Smooth muscle cell (in vitro differentiated cells): Measurements from ENCODE around the gene RACGAP1. TPM values are rescaled to one million over a fixed set of nuclear protein-coding genes. Genes with fewer than 3 reads are reported as not detected.
A peak's percentile ranks its signal among the peaks of the same experiment; 100 is the strongest.

ENCODE experiments used
- DNase-seq: peaks from one replicate; lab custom pipeline; 2025; ENCODE audit not compliant: unreplicated experiment; lab: John Stamatoyannopoulos, UW
- H2AFZ ChIP-seq: fragments of 200-600 bp; sonication (generic); 2 replicates; pipeline ENCODE4 v1.6.0; 2016; ENCODE audit warnings: antibody characterized with exemption, low read depth, mild to moderate bottlenecking
- H3F3A ChIP-seq: fragments of 200-600 bp; sonication (generic); 2 replicates; pipeline ENCODE4 v1.6.0; 2017; ENCODE audit warnings: antibody characterized with exemption, low read depth
- H3K27ac ChIP-seq: fragments of 200-600 bp; sonication (generic); 2 replicates; pipeline ENCODE4 v1.5.1; 2016; ENCODE audit warnings: low read depth, mild to moderate bottlenecking
- H3K27me3 ChIP-seq: fragments of 200-600 bp; sonication (generic); 2 replicates; pipeline ENCODE4 v1.6.1; 2016; ENCODE audit warnings: low read depth, mild to moderate bottlenecking
- H3K36me3 ChIP-seq: fragments of 200-600 bp; sonication (generic); 2 replicates; pipeline ENCODE4 v1.5.1; 2016; ENCODE audit warnings: low read depth
- H3K4me1 ChIP-seq: fragments of 200-600 bp; sonication (generic); 2 replicates; pipeline ENCODE4 v1.5.1; 2016; ENCODE audit warnings: low read depth
- H3K4me2 ChIP-seq: fragments of 200-600 bp; sonication (generic); 2 replicates; pipeline ENCODE4 v1.6.0; 2016; ENCODE audit warnings: mild to moderate bottlenecking
- H3K4me3 ChIP-seq: fragments of 200-600 bp; sonication (generic); 2 replicates; pipeline ENCODE4 v1.5.1; 2016; ENCODE audit warnings: mild to moderate bottlenecking
- H3K79me2 ChIP-seq: fragments of 200-600 bp; sonication (generic); 2 replicates; pipeline ENCODE4 v1.6.0; 2016; ENCODE audit warnings: low read depth, mild to moderate bottlenecking
- H3K9ac ChIP-seq: fragments of 200-600 bp; sonication (generic); 2 replicates; pipeline ENCODE4 v1.6.0; 2016; ENCODE audit warnings: low read depth
- H3K9me3 ChIP-seq: fragments of 200-600 bp; sonication (generic); replicated peaks from 2 replicates; pipeline ENCODE4 v1.5.1; 2016; ENCODE audit warnings: low read depth
- H4K20me1 ChIP-seq: fragments of 200-600 bp; sonication (generic); 2 replicates; pipeline ENCODE4 v1.6.0; 2016; ENCODE audit warnings: low read depth
- WGBS: methylation state at CpG from one replicate; pipeline ENCODE4 v1.1.7; 2016; ENCODE audit warnings: low lambda C conversion rate; 5-methylcytosine and 5-hydroxymethylcytosine counted together
- polyA plus RNA-seq: library from polyadenylated mRNA; unstranded; fragments of >200 nt; fragmentation: Nextera tagmentation; extraction: Ambion mirVana; gene quantifications from 2 replicates; pipeline ENCODE4 v1.2.1, GENCODE V29; 2016
- total RNA-seq: library from RNA; depleted of rRNA; stranded (reverse); fragments of >200 nt; gene quantifications from 2 replicates; pipeline ENCODE4 v1.2.3, GENCODE V29; 2014
- TF ChIP-seq, protein P1 (sequence below): fragments of 200-600 bp; sonication (generic); IDR thresholded peaks from 2 replicates; pipeline ENCODE4 v1.5.1; 2017; ENCODE audit warnings: borderline replicate concordance, mild to moderate bottlenecking, antibody characterized with exemption; ENCODE audit not compliant: insufficient read depth, poor library complexity, severe bottlenecking

The RACGAP1 gene
- total and polyA plus RNA-seq, 2 experiments from 2014 or later: 13.7 to 52.3 TPM

DNA sequence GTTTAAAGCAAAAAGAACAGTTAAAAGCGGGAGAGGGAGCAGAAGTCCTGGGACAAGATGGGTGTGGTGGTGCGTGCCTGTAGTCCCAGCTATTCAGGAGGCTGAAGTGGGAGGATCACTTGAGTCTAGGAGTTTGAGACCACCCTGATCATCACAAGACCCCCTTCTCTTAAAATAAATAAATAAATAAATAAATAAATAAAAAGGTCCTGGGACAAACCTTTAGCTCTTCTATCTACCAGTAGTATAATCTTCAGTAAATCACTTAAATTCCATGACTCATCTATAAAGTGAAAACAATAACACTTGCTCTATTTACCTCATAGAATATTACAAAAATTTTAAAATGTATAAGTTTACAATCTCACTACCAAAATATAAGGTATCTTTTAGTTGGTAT, 5.8 kb downstream of the RACGAP1 start:
- WGBS: 97% methylated on average over 2 of the region's 2 CpGs
- H3K36me3 ChIP-seq: no peaks in the 10 kb centered on the region
- no peak for DNase-seq
- H3K9me3 ChIP-seq: no peaks in the 10 kb centered on the region
- no peak overlapping the region for H3K27ac ChIP-seq
- no peak overlapping the region for H3K9ac ChIP-seq
- no peak overlapping the region for H3K4me2 ChIP-seq
- H3K79me2 ChIP-seq: peaks cover 75% of the 10 kb centered on the region
- TF ChIP-seq, protein P1, sequence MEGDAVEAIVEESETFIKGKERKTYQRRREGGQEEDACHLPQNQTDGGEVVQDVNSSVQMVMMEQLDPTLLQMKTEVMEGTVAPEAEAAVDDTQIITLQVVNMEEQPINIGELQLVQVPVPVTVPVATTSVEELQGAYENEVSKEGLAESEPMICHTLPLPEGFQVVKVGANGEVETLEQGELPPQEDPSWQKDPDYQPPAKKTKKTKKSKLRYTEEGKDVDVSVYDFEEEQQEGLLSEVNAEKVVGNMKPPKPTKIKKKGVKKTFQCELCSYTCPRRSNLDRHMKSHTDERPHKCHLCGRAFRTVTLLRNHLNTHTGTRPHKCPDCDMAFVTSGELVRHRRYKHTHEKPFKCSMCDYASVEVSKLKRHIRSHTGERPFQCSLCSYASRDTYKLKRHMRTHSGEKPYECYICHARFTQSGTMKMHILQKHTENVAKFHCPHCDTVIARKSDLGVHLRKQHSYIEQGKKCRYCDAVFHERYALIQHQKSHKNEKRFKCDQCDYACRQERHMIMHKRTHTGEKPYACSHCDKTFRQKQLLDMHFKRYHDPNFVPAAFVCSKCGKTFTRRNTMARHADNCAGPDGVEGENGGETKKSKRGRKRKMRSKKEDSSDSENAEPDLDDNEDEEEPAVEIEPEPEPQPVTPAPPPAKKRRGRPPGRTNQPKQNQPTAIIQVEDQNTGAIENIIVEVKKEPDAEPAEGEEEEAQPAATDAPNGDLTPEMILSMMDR: no peak
- H2AFZ ChIP-seq: no peak overlapping the region
- no peaks in the 10 kb centered on the region for H4K20me1 ChIP-seq
- H3K4me3 ChIP-seq: no peak overlapping the region
- H3K4me1 ChIP-seq: peaks cover 7% of the 10 kb centered on the region
- no peaks in the 10 kb centered on the region for H3K27me3 ChIP-seq
- H3F3A ChIP-seq: peaks cover 4% of the 10 kb centered on the region

DNA sequence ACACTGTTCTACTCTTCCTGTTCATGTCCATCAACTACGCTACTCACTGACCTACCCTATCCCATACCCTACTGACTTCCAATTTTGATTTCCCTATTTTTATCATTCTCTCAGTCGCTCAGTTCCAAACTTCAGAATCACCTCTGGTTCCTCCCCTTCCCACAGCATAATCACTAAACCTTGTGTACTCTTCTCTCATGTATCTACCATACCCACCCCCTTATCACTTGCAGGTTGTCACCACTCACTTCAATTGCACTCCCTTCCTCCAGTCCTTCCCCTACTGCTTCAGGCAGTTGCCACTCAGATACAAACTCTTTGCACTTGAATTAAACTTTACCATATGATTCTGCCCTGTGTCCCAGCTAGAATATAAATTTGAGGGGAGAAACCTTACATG, 6.3 kb downstream of the RACGAP1 start:
- Histone ChIP-seq H3K4me1 (peaks cover 2% of the 10 kb centered on the region), H2AFZ (no peak overlapping the region), H3K9ac (no peak overlapping the region), H4K20me1 (no peaks in the 10 kb centered on the region), H3K4me2 (no peak overlapping the region), H3K4me3 (no peak overlapping the region), H3K79me2 (peaks cover 69% of the 10 kb centered on the region), H3K36me3 (no peaks in the 10 kb centered on the region), H3K27me3 (no peaks in the 10 kb centered on the region), H3K9me3 (no peaks in the 10 kb centered on the region), H3F3A (peaks cover 4% of the 10 kb centered on the region), H3K27ac (no peak overlapping the region)
- TF ChIP-seq, protein P1: no peak
- WGBS: 100% methylated on average over 2 of the region's 2 CpGs
- no peak for DNase-seq

DNA sequence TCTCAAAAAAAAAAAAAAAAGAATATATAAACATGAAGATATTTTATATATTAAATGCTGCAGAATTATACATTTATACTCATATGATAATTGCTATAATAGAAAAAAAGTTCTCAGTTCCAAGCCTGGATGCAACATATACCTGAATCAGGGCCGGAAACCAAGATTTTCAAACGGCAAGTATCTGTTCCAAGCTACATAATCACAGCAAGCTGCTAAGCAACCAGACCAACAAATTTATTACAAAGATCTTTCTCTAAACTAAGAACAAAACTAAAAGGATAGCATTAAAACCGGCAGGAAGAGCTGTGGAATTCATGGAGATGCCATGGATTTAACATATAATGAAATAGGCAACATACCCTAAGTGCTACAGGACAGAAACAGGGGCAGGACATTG, 7.1 kb downstream of the RACGAP1 start:
- no peak for DNase-seq
- no peak overlapping the region for H3K9ac ChIP-seq
- peaks cover 62% of the 10 kb centered on the region for H3K79me2 ChIP-seq
- no peak overlapping the region for H3K27ac ChIP-seq
- 81% methylated on average over 3 of the region's 3 CpGs for WGBS
- H3K4me3 ChIP-seq: no peak overlapping the region
- TF ChIP-seq, protein P1: no peak
- peaks cover 4% of the 10 kb centered on the region for H3F3A ChIP-seq
- no peak overlapping the region for H2AFZ ChIP-seq
- no peaks in the 10 kb centered on the region for H3K36me3 ChIP-seq
- no peaks in the 10 kb centered on the region for H3K9me3 ChIP-seq
- no peaks in the 10 kb centered on the region for H3K27me3 ChIP-seq
- H3K4me2 ChIP-seq: no peak overlapping the region
- H3K4me1 ChIP-seq: peaks cover 2% of the 10 kb centered on the region
- H4K20me1 ChIP-seq: no peaks in the 10 kb centered on the region

DNA sequence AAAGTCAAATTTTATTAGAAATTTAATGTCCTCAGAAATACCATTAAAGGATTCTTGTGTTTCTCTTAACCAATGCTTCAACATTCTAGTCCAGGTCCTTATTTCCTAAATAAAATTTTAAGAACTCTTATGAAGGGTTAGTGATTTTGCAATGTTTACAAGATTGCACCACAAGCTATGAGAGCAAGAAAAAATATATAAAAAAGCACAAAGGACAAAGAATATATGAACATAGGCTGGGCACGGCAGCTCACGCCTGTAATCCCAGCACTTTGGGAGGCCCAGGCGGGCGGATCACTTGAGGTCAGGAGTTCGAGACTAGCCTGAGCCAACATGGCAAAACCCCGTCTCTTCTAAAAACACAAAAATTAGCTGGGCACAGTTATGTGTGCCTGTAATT, 7.7 kb downstream of the RACGAP1 start:
- DNase-seq: no peak
- Histone ChIP-seq H3K36me3 (no peaks in the 10 kb centered on the region), H3F3A (peaks cover 4% of the 10 kb centered on the region), H3K9ac (peak overlapping the region; percentile 56), H3K4me3 (no peak overlapping the region), H3K4me2 (peak overlapping the region; percentile 75), H3K4me1 (peaks cover 2% of the 10 kb centered on the region), H3K27me3 (no peaks in the 10 kb centered on the region), H4K20me1 (no peaks in the 10 kb centered on the region), H3K27ac (peak overlapping the region; percentile 77), H3K9me3 (no peaks in the 10 kb centered on the region), H3K79me2 (peaks cover 59% of the 10 kb centered on the region), H2AFZ (peak overlapping the region; percentile 59)
- TF ChIP-seq, protein P1: no peak
- WGBS: 82% methylated on average over 6 of the region's 6 CpGs
